Measurements from ENCODE around the gene DNAH9.

DNAH9 gene

GRCh38 chr17:11814655-11815262 is 216.5 kb downstream of the DNAH9 start:
- no peaks in the 10 kb centered on the region for H3K4me1 ChIP-seq (ENCODE audit: insufficient read depth, low read length)
- no peak for ATAC-seq (ENCODE audit: insufficient read depth, low read depth)
- no peak overlapping the region for H3K27ac ChIP-seq (ENCODE audit: low read length)
- no peak overlapping the region for H3K9ac ChIP-seq (ENCODE audit: low read depth, low read length)
- no peak for DNase-seq
- no peaks in the 10 kb centered on the region for H4K20me1 ChIP-seq (ENCODE audit: insufficient read depth, low read length)
- H3K36me3 ChIP-seq (ENCODE audit: insufficient read depth, low read length): no peaks in the 10 kb centered on the region
- TF ChIP-seq EZH2 (IDR thresholded peaks at IDR 0.05; ENCODE audit: borderline replicate concordance, low read depth, low read length, severe bottlenecking) (no peak), CTCF (IDR thresholded peaks at IDR 0.05; ENCODE audit: borderline replicate concordance, extremely low read depth, low read length, poor library complexity, severe bottlenecking) (no peak)
- no peaks in the 10 kb centered on the region for H3K9me3 ChIP-seq (ENCODE audit: insufficient read depth, low read length, severe bottlenecking)
- H3K79me2 ChIP-seq (ENCODE audit: insufficient read depth, low read length): no peaks in the 10 kb centered on the region
- no peak overlapping the region for H2AFZ ChIP-seq (ENCODE audit: low read depth, low read length)
- H3K27me3 ChIP-seq (ENCODE audit: insufficient read depth, low read length, poor library complexity): no peaks in the 10 kb centered on the region
- H3K4me3 ChIP-seq (ENCODE audit: low read depth in 1 of 2, low read length in 2 of 2): no peak overlapping the region
- no peak overlapping the region for H3K4me2 ChIP-seq (ENCODE audit: insufficient read depth, low read length)

GRCh38 chr17:11816409-11816808 is 218.1 kb downstream of the DNAH9 start:
- no peak overlapping the region for H3K27ac ChIP-seq (ENCODE audit: low read length)
- no peaks in the 10 kb centered on the region for H3K36me3 ChIP-seq (ENCODE audit: insufficient read depth, low read length)
- no peaks in the 10 kb centered on the region for H3K4me1 ChIP-seq (ENCODE audit: insufficient read depth, low read length)
- TF ChIP-seq CTCF (IDR thresholded peaks at IDR 0.05; ENCODE audit: borderline replicate concordance, extremely low read depth, low read length, poor library complexity, severe bottlenecking): no peak
- no peak for TF ChIP-seq EZH2 (IDR thresholded peaks at IDR 0.05; ENCODE audit: borderline replicate concordance, low read depth, low read length, severe bottlenecking)
- H3K79me2 ChIP-seq (ENCODE audit: insufficient read depth, low read length): no peaks in the 10 kb centered on the region
- H2AFZ ChIP-seq (ENCODE audit: low read depth, low read length): no peak overlapping the region
- H3K27me3 ChIP-seq (ENCODE audit: insufficient read depth, low read length, poor library complexity): no peaks in the 10 kb centered on the region
- H4K20me1 ChIP-seq (ENCODE audit: insufficient read depth, low read length): no peaks in the 10 kb centered on the region
- ATAC-seq (ENCODE audit: insufficient read depth, low read depth): no peak
- H3K9ac ChIP-seq (ENCODE audit: low read depth, low read length): no peak overlapping the region
- no peaks in the 10 kb centered on the region for H3K9me3 ChIP-seq (ENCODE audit: insufficient read depth, low read length, severe bottlenecking)
- no peak overlapping the region for H3K4me3 ChIP-seq (ENCODE audit: low read depth in 1 of 2, low read length in 2 of 2)
- DNase-seq: no peak
- H3K4me2 ChIP-seq (ENCODE audit: insufficient read depth, low read length): no peak overlapping the region

GRCh38 chr17:11823862-11824261 is 225.6 kb downstream of the DNAH9 start:
- Histone ChIP-seq H3K79me2 (ENCODE audit: insufficient read depth, low read length) (no peaks in the 10 kb centered on the region), H2AFZ (ENCODE audit: low read depth, low read length) (no peak overlapping the region), H4K20me1 (ENCODE audit: insufficient read depth, low read length) (no peaks in the 10 kb centered on the region), H3K27ac (ENCODE audit: low read length) (no peak overlapping the region), H3K4me2 (ENCODE audit: insufficient read depth, low read length) (no peak overlapping the region), H3K36me3 (ENCODE audit: insufficient read depth, low read length) (no peaks in the 10 kb centered on the region), H3K9ac (ENCODE audit: low read depth, low read length) (no peak overlapping the region), H3K9me3 (ENCODE audit: insufficient read depth, low read length, severe bottlenecking) (no peaks in the 10 kb centered on the region), H3K4me3 (ENCODE audit: low read depth in 1 of 2, low read length in 2 of 2) (no peak overlapping the region), H3K27me3 (ENCODE audit: insufficient read depth, low read length, poor library complexity) (no peaks in the 10 kb centered on the region), H3K4me1 (ENCODE audit: insufficient read depth, low read length) (no peaks in the 10 kb centered on the region)
- DNase-seq (no peak), ATAC-seq (ENCODE audit: insufficient read depth, low read depth) (no peak)
- no peak for TF ChIP-seq EZH2 (IDR thresholded peaks at IDR 0.05; ENCODE audit: borderline replicate concordance, low read depth, low read length, severe bottlenecking)
- TF ChIP-seq CTCF (IDR thresholded peaks at IDR 0.05; ENCODE audit: borderline replicate concordance, extremely low read depth, low read length, poor library complexity, severe bottlenecking): no peak

Measured in DND-41 (cell line).